DND-41 (cell line): ENCODE results near the gene ACAT2.
A peak's percentile ranks its signal among the peaks of the same experiment; 100 is the strongest.
"Not testable (repeated sequence)": the region's sequence is repeated elsewhere in the genome, so short reads cannot be mapped to it uniquely, and the experiment has no call there.

Source experiments
- ATAC-seq: fragments of 200-7000 bp; cut with Tn5 transposase; 3 replicates; pipeline ENCODE4 v1.9.1; 2021; ENCODE audit warnings: low read depth; ENCODE audit not compliant: insufficient read depth
- DNase-seq: peaks from one replicate; pipeline ENCODE4 v3.0.0-alpha.2; 2020
- H2AFZ ChIP-seq: 2 replicates; pipeline ENCODE4 v1.6.0; 2012; ENCODE audit warnings: low read depth, low read length
- H3K27ac ChIP-seq: 2 replicates; pipeline ENCODE4 v1.5.1; 2012; ENCODE audit warnings: low read length, inconsistent platforms
- H3K27me3 ChIP-seq: fragments of 200-600 bp; sonication (generic); 2 replicates; pipeline ENCODE4 v1.6.0; 2012; ENCODE audit warnings: low read length, mild to moderate bottlenecking, inconsistent platforms; ENCODE audit not compliant: insufficient read depth, poor library complexity
- H3K36me3 ChIP-seq: 2 replicates; pipeline ENCODE4 v1.5.1; 2012; ENCODE audit warnings: low read length, inconsistent platforms; ENCODE audit not compliant: insufficient read depth
- H3K4me1 ChIP-seq: 2 replicates; pipeline ENCODE4 v1.5.1; 2012; ENCODE audit warnings: mild to moderate bottlenecking, low read length; ENCODE audit not compliant: insufficient read depth
- H3K4me2 ChIP-seq: 2 replicates; pipeline ENCODE4 v1.6.0; 2012; ENCODE audit warnings: mild to moderate bottlenecking, moderate library complexity, low read length, inconsistent platforms; ENCODE audit not compliant: insufficient read depth
- H3K4me3 ChIP-seq, 2 experiments: fragments of 200-600 bp in 1 of 2; shearing (Covaris generic) in 1 of 2; 2 replicates each; pipeline ENCODE4 v1.5.1; 2012 to 2016; ENCODE audit warnings: inconsistent platforms in 2 of 2, low read length in 2 of 2, mild to moderate bottlenecking in 2 of 2, low read depth in 1 of 2, moderate library complexity in 1 of 2
- H3K79me2 ChIP-seq: 2 replicates; pipeline ENCODE4 v1.6.0; 2012; ENCODE audit warnings: low read length, inconsistent platforms; ENCODE audit not compliant: insufficient read depth
- H3K9ac ChIP-seq: 2 replicates; pipeline ENCODE4 v1.6.0; 2012; ENCODE audit warnings: low read depth, mild to moderate bottlenecking, inconsistent platforms, low read length, moderate library complexity
- H3K9me3 ChIP-seq: 2 replicates; pipeline ENCODE4 v1.5.1; 2012; ENCODE audit warnings: low read length, moderate library complexity, mild to moderate bottlenecking, inconsistent platforms; ENCODE audit not compliant: insufficient read depth, severe bottlenecking
- H4K20me1 ChIP-seq: 2 replicates; pipeline ENCODE4 v1.6.0; 2012; ENCODE audit warnings: low read length; ENCODE audit not compliant: insufficient read depth
- EZH2 ChIP-seq: IDR thresholded peaks from 3 replicates; pipeline ENCODE4 v1.6.1; 2012; ENCODE audit warnings: borderline replicate concordance, low read depth, mild to moderate bottlenecking, moderate library complexity, low read length, inconsistent platforms; ENCODE audit not compliant: severe bottlenecking
- TF ChIP-seq, protein P1 (sequence below): IDR thresholded peaks from 2 replicates; pipeline ENCODE4 v1.5.1; 2012; ENCODE audit warnings: borderline replicate concordance, low read length, moderate library complexity, mild to moderate bottlenecking; ENCODE audit not compliant: poor library complexity, severe bottlenecking; ENCODE audit errors: extremely low read depth

Gene ACAT2

DNA sequence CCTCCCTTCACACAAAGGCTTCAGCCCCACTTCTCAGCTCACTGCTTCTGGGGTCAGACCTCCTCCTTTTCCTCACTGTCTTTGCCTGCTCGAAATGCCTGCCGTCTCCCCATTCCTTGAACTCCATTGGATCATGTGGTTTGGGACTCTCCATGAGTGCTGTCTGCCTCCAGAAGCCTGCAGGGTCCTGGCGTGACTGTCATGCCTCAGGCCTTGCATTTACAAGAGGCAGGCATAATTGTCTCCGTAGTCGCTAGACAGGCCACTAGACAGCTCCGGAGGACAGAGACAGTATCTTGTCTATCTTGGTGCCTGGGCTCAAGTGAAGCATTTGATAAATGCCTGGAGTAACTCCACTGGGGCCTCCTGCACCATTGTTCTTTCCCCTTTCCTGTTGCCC lies 53.6 kb downstream of the ACAT2 start:
- no peaks in the 10 kb centered on the region for H4K20me1 ChIP-seq
- ATAC-seq: no peak

DNA sequence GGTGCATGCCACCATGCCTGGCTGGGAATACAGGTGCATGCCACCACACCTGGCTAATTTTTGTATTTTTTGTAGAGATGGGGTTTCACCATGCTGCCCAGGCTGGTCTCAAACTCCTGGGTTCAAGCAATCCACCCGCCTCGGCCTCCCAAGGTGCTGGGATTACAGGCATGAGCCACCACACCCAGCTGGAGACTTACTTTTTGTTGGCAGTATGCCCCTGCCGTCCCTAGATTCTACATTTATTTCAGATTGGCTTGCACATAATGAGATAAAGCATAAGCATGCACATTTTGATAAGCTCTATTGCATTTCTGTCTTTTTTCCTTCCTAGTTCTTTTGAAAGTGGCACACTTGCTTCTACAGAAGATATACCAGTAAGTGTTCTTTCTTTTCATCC lies 54.9 kb downstream of the ACAT2 start:
- ATAC-seq, H3K4me2 ChIP-seq, H2AFZ ChIP-seq, H4K20me1 ChIP-seq, DNase-seq, H3K4me3 ChIP-seq, H3K79me2 ChIP-seq, H3K27me3 ChIP-seq, H3K36me3 ChIP-seq, H3K9me3 ChIP-seq, H3K9ac ChIP-seq, H3K27ac ChIP-seq: not testable (repeated sequence)
- H3K4me1 ChIP-seq: peaks cover 36% of the 10 kb centered on the region

More for the DNA sequence above, 53.6 kb downstream of the ACAT2 start:
- Histone ChIP-seq H3K4me3 (no peak overlapping the region), H3K36me3 (no peaks in the 10 kb centered on the region), H3K9ac (no peak overlapping the region), H3K9me3 (no peaks in the 10 kb centered on the region), H3K27ac (no peak overlapping the region), H3K4me2 (no peak overlapping the region), H2AFZ (no peak overlapping the region), H3K79me2 (no peaks in the 10 kb centered on the region), H3K4me1 (peaks cover 23% of the 10 kb centered on the region), H3K27me3 (no peaks in the 10 kb centered on the region)
- no peak for DNase-seq
- TF ChIP-seq, protein P1, sequence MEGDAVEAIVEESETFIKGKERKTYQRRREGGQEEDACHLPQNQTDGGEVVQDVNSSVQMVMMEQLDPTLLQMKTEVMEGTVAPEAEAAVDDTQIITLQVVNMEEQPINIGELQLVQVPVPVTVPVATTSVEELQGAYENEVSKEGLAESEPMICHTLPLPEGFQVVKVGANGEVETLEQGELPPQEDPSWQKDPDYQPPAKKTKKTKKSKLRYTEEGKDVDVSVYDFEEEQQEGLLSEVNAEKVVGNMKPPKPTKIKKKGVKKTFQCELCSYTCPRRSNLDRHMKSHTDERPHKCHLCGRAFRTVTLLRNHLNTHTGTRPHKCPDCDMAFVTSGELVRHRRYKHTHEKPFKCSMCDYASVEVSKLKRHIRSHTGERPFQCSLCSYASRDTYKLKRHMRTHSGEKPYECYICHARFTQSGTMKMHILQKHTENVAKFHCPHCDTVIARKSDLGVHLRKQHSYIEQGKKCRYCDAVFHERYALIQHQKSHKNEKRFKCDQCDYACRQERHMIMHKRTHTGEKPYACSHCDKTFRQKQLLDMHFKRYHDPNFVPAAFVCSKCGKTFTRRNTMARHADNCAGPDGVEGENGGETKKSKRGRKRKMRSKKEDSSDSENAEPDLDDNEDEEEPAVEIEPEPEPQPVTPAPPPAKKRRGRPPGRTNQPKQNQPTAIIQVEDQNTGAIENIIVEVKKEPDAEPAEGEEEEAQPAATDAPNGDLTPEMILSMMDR: no peak
- TF ChIP-seq EZH2: no peak

DNA sequence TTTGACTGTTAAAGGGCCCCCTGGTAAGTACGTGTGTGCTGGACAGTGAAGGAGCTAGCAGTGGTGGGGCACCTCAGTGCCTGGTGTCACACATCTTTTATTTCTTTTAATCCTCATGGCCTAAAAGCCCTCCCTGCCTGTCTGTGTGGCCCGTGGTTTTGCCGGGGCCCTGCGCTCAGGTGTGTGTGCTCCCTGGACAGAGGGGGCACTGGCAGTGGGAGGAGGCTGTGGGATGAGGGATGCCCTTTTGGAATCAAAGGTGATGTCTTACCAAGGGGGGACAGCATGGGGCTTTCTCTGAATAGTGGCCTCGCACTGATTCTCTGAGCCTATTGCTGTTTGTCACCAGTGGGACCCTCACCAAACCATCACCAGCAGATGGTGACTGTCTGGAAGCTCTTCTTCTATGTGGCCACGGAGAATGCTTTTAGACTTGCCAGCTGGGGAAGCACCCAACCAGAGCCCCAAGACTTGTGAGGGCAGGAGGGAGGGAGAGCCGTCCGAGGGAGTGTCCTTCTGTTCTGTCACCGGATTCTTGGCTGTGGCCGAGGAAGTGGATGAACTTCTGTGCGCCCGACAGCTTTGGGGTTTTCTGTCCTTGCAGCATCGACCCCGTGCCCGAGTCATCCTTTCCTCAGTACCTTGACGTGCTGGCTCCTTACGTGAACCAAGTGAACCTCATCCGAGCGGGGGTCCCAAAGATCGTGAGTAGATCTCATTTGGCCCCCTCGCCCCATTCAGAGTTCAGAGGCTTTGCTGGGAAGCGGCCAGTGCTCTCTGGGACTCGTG lies 56.3 kb downstream of the ACAT2 start:
- Histone ChIP-seq H3K36me3 (no peaks in the 10 kb centered on the region), H3K9ac (no peak overlapping the region), H3K27me3 (no peaks in the 10 kb centered on the region), H3K27ac (peak overlapping the region; percentile 90; the same call in 1 of the 2 replicates), H3K79me2 (no peaks in the 10 kb centered on the region), H3K4me1 (peaks cover 36% of the 10 kb centered on the region), H2AFZ (no peak overlapping the region), H3K4me2 (no peak overlapping the region), H3K9me3 (no peaks in the 10 kb centered on the region), H3K4me3 (no peak overlapping the region), H4K20me1 (no peaks in the 10 kb centered on the region)
- no peak for ATAC-seq
- TF ChIP-seq EZH2: no peak
- TF ChIP-seq, protein P1: no peak
- DNase-seq: no peak

DNA sequence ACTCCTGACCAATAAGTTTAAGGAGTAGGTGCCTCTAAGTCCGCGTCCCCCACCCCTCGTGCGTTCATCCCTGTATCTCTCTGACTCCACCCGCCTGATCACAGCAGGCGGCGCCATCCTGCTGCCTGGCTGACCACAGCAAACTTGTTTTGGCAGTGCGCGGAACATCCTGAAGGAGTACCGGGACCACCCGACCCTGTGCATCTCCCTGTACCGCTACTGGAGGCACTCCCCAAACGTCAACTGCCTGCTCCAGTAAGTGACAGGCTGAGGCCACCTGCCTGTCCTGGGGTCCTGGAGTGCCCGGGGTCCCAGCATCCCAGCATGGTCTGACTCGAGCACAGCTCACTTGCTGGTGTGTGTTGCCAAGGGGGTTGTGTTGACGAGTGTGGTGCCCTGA lies 57.3 kb downstream of the ACAT2 start:
- ATAC-seq: no peak
- peak overlapping the region; percentile 78 for H3K4me2 ChIP-seq

More for the DNA sequence above, 57.3 kb downstream of the ACAT2 start:
- Histone ChIP-seq H3K27ac (peak overlapping the region; percentile 90), H3K4me3 (peak overlapping the region in 1 of 2 experiments; percentile 55; a peak in 2 of 4 replicates), H2AFZ (peak overlapping the region; percentile 75; the same call in 1 of the 2 replicates), H3K9ac (peak overlapping the region; percentile 61), H3K9me3 (no peaks in the 10 kb centered on the region), H3K79me2 (no peaks in the 10 kb centered on the region), H3K36me3 (no peaks in the 10 kb centered on the region), H3K27me3 (no peaks in the 10 kb centered on the region), H3K4me1 (peaks cover 36% of the 10 kb centered on the region), H4K20me1 (no peaks in the 10 kb centered on the region)
- no peak for TF ChIP-seq EZH2
- TF ChIP-seq, protein P1: no peak
- no peak for DNase-seq
